ENCODE data around the gene UCHL3. TPM values are rescaled to one million over a fixed set of nuclear protein-coding genes. Genes with fewer than 3 reads are reported as not detected.

UCHL3 gene
- polyA plus RNA-seq, 1 donor from 2014 or later: 47.1 TPM

GRCh38 chr13:75514080-75514995 lies 35.3 kb upstream of the UCHL3 start:
- no peaks in the 10 kb centered on the region for H3F3A ChIP-seq (ENCODE audit: insufficient read depth, low read length, poor library complexity, severe bottlenecking)
- no peak overlapping the region for H3K4me3 ChIP-seq (ENCODE audit: low read length)
- no peaks in the 10 kb centered on the region for H3K36me3 ChIP-seq (ENCODE audit: insufficient read depth, low read length)
- no peaks in the 10 kb centered on the region for H3K27me3 ChIP-seq (ENCODE audit: insufficient read depth, low read depth, low read length)
- H2AFZ ChIP-seq (ENCODE audit: low read depth, low read length): no peak overlapping the region
- TF ChIP-seq CTCF (IDR thresholded peaks at IDR 0.05; ENCODE audit: poor library complexity, severe bottlenecking): no peak
- TF ChIP-seq POLR2AphosphoS5 (IDR thresholded peaks at IDR 0.05): no peak
- no peak for TF ChIP-seq REST (IDR thresholded peaks at IDR 0.05; ENCODE audit: borderline replicate concordance)
- TF ChIP-seq RAD21 (conservative IDR thresholded peaks at IDR 0.05): no peak
- no peak for TF ChIP-seq EP300 (conservative IDR thresholded peaks at IDR 0.05; ENCODE audit: poor library complexity, severe bottlenecking)
- TF ChIP-seq TAF1 (IDR thresholded peaks at IDR 0.05; ENCODE audit: low read depth): no peak
- TF ChIP-seq EZH2 (IDR thresholded peaks at IDR 0.05; ENCODE audit: borderline replicate concordance, insufficient read depth, low read length, poor library complexity, severe bottlenecking): no peak
- TF ChIP-seq MXI1 (conservative IDR thresholded peaks at IDR 0.05; ENCODE audit: poor library complexity, severe bottlenecking): no peak
- no peaks in the 10 kb centered on the region for H3K9me2 ChIP-seq (ENCODE audit: insufficient read depth, low read length)
- no peaks in the 10 kb centered on the region for H4K20me1 ChIP-seq (ENCODE audit: insufficient read depth)
- no peaks in the 10 kb centered on the region for H3K79me2 ChIP-seq (replicated peaks; ENCODE audit: insufficient read depth, low read length)
- no peak overlapping the region for H3K4me2 ChIP-seq (ENCODE audit: low read length)
- no peaks in the 10 kb centered on the region for H3K9me3 ChIP-seq (ENCODE audit: low read length)
- no peak overlapping the region for H3K27ac ChIP-seq (ENCODE audit: low read length)
- no peak overlapping the region for H3K9ac ChIP-seq (ENCODE audit: low read length)

GRCh38 chr13:75518439-75519088 lies 31.0 kb upstream of the UCHL3 start:
- no peaks in the 10 kb centered on the region for H3K36me3 ChIP-seq (ENCODE audit: insufficient read depth, low read length)
- H3K9me3 ChIP-seq (ENCODE audit: low read length): no peaks in the 10 kb centered on the region
- H3K27ac ChIP-seq (ENCODE audit: low read length): no peak overlapping the region
- no peak overlapping the region for H2AFZ ChIP-seq (ENCODE audit: low read depth, low read length)
- H4K20me1 ChIP-seq (ENCODE audit: insufficient read depth): no peaks in the 10 kb centered on the region
- H3K4me3 ChIP-seq (ENCODE audit: low read length): no peak overlapping the region
- H3K27me3 ChIP-seq (ENCODE audit: insufficient read depth, low read depth, low read length): no peaks in the 10 kb centered on the region
- no peak overlapping the region for H3K9ac ChIP-seq (ENCODE audit: low read length)
- H3K9me2 ChIP-seq (ENCODE audit: insufficient read depth, low read length): no peaks in the 10 kb centered on the region
- TF ChIP-seq EP300 (conservative IDR thresholded peaks at IDR 0.05; ENCODE audit: poor library complexity, severe bottlenecking) (no peak), CTCF (IDR thresholded peaks at IDR 0.05; ENCODE audit: poor library complexity, severe bottlenecking) (no peak), EZH2 (IDR thresholded peaks at IDR 0.05; ENCODE audit: borderline replicate concordance, insufficient read depth, low read length, poor library complexity, severe bottlenecking) (no peak), POLR2AphosphoS5 (IDR thresholded peaks at IDR 0.05) (no peak), REST (IDR thresholded peaks at IDR 0.05; ENCODE audit: borderline replicate concordance) (no peak), RAD21 (conservative IDR thresholded peaks at IDR 0.05) (no peak), TAF1 (IDR thresholded peaks at IDR 0.05; ENCODE audit: low read depth) (no peak), MXI1 (conservative IDR thresholded peaks at IDR 0.05; ENCODE audit: poor library complexity, severe bottlenecking) (no peak), SMC3 (conservative IDR thresholded peaks at IDR 0.05; ENCODE audit: poor library complexity) (no peak)
- no peaks in the 10 kb centered on the region for H3K79me2 ChIP-seq (replicated peaks; ENCODE audit: insufficient read depth, low read length)
- no peak overlapping the region for H3K4me2 ChIP-seq (ENCODE audit: low read length)
- H3F3A ChIP-seq (ENCODE audit: insufficient read depth, low read length, poor library complexity, severe bottlenecking): no peaks in the 10 kb centered on the region
